ENCODE data around the gene USH1C.

Gene USH1C

GRCh38 chr11:17568944-17569343, 24.7 kb upstream of the USH1C start:
- no peak for DNase-seq

- DNase-seq, result no peak
These were observed 20.4 kb upstream of the USH1C start for GRCh38 chr11:17564687-17565042.

- DNase-seq, result no peak
These were observed 19.9 kb upstream of the USH1C start for GRCh38 chr11:17563961-17564686.

GRCh38 chr11:17563231-17563646, 19.0 kb upstream of the USH1C start:
- no peak for DNase-seq

- no peak for DNase-seq
These were observed 17.3 kb upstream of the USH1C start for GRCh38 chr11:17561526-17561925.

- no peak for DNase-seq
These were observed 16.8 kb upstream of the USH1C start for GRCh38 chr11:17561111-17561415.

GRCh38 chr11:17560281-17561110, 16.3 kb upstream of the USH1C start:
- no peak for DNase-seq

GRCh38 chr11:17559341-17560087, 15.3 kb upstream of the USH1C start:
- DNase-seq, result no peak

- DNase-seq, result no peak
These were observed 14.7 kb upstream of the USH1C start for GRCh38 chr11:17558916-17559315.

- DNase-seq, result no peak
These were observed 14.0 kb upstream of the USH1C start for GRCh38 chr11:17558025-17558780.

- DNase-seq, result no peak
These were observed 12.8 kb upstream of the USH1C start for GRCh38 chr11:17556999-17557398.

- DNase-seq, result no peak
These were observed 10.3 kb upstream of the USH1C start for GRCh38 chr11:17554487-17554886.

GRCh38 chr11:17553249-17553546, 9.0 kb upstream of the USH1C start:
- DNase-seq, result no peak

- no peak for DNase-seq
These were observed 8.4 kb upstream of the USH1C start for GRCh38 chr11:17552392-17553248.

- DNase-seq, result no peak
These were observed 7.8 kb upstream of the USH1C start for GRCh38 chr11:17552041-17552355.

- DNase-seq, result no peak
These were observed 7.3 kb upstream of the USH1C start for GRCh38 chr11:17551347-17552040.

- no peak for DNase-seq
These were observed 6.5 kb upstream of the USH1C start for GRCh38 chr11:17550450-17551346.

GRCh38 chr11:17548444-17548843, 4.2 kb upstream of the USH1C start:
- no peak for DNase-seq

GRCh38 chr11:17547932-17548331, 3.7 kb upstream of the USH1C start:
- no peak for DNase-seq

- no peak for DNase-seq
These were observed 2.9 kb upstream of the USH1C start, which contains the start of gene OTOG for GRCh38 chr11:17547051-17547577. Gene OTOG (plus strand): TSS chr11:17547259. CDS start chr11:17547373, 114 bp downstream.
